ENCODE results near the gene TRAF7.
"Not testable (repeated sequence)": the region's sequence is repeated elsewhere in the genome, so short reads cannot be mapped to it uniquely, and the experiment has no call there.

Gene TRAF7

GRCh38 chr16:2117960-2118722, 37.4 kb upstream of the TRAF7 start:
- DNase-seq; in situ Hi-C loops (cut with HindIII; ENCODE audit: low pct_ligation_motif_present, low pct_unique_long_range_greater_than_20kb, low sequenced_read_pairs): not testable (repeated sequence)

DNA sequence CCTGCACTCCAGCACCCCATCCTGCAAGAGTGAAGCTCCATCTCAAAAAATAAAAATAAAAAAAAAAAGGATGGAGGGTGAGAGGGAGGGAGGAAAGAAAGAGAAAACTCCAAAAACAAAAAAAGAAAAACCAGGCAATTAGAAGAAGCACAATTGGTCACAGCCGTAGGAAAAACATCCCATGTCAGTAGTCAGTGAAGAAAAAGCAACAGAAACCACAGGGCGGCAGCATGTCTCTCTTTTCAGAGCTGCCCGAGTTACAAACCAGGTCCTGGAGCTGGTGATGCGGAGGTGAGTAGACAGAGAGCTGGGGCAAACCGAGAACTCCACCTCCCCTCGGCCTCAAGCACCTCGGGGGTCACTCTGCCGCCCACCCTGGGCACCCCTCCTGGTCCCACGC, 34.3 kb upstream of the TRAF7 start:
- DNase-seq: peak; percentile 42
- in situ Hi-C loops (cut with HindIII; ENCODE audit: low pct_ligation_motif_present, low pct_unique_long_range_greater_than_20kb, low sequenced_read_pairs): not testable (repeated sequence)

- in situ Hi-C loops (cut with HindIII; ENCODE audit: low pct_ligation_motif_present, low pct_unique_long_range_greater_than_20kb, low sequenced_read_pairs): no loop called here
- no peak for DNase-seq
These were observed 33.7 kb upstream of the TRAF7 start for GRCh38 chr16:2121853-2122252.

DNA sequence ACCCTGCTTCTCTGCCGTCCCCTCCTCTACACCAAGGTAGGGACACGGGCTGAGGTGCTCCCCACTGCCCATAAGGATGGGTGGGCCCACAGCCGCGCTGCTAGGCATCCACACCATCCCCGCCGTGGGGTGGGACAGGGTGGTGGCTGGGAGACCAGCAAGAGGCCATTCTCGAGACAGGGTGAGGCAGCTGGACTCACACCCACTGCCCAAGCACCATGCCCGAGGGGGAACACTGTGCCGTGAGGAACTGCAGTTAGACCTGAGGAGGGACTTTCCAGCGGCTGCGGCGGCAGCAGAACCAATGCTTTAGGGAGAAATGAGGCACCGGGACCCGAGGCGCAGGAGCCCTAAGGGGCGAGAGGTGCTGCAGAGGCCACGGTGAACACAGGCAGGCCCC, 33.2 kb upstream of the TRAF7 start:
- DNase-seq: no peak

GRCh38 chr16:2122934-2123683, 32.5 kb upstream of the TRAF7 start:
- in situ Hi-C loops (cut with HindIII; ENCODE audit: low pct_ligation_motif_present, low pct_unique_long_range_greater_than_20kb, low sequenced_read_pairs); DNase-seq: not testable (repeated sequence)

More for the DNA sequence above, 33.2 kb upstream of the TRAF7 start:
- in situ Hi-C loops (cut with HindIII; ENCODE audit: low pct_ligation_motif_present, low pct_unique_long_range_greater_than_20kb, low sequenced_read_pairs): no loop called here

DNA sequence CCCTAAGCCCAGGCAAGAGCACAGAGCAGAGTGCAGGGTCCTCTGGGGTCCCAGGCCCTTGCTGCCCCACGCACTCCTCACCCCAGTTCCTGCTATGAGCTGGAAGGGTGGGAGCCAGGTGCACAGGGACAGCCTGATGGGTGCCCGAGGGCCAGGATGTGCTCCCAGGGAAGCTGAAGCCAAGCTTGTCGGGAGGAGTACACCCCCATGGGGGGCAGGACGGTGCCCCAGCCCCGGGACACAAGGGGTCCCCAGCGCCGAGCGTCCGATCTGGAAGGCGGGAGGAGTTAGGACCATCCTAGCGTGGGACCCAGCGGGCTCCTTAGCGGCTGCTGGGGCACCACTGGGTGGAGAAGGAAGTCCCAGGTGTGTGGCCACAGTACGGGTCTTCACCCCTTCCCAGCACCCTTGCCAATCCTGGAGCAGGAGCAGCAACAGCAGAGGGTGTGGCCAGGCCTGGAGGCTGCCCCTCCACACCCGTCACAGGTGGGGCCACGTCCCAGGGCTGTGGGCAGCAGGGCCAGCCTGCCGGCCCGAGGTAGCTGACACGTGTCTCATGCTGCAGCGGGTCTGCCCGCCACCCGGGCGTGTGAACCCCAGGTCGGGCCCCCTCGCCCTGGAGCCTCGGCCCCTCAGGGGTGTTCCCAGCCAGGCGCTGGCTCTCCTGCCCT, 31.7 kb upstream of the TRAF7 start:
- in situ Hi-C loops (cut with HindIII; ENCODE audit: low pct_ligation_motif_present, low pct_unique_long_range_greater_than_20kb, low sequenced_read_pairs); DNase-seq: not testable (repeated sequence)

DNA sequence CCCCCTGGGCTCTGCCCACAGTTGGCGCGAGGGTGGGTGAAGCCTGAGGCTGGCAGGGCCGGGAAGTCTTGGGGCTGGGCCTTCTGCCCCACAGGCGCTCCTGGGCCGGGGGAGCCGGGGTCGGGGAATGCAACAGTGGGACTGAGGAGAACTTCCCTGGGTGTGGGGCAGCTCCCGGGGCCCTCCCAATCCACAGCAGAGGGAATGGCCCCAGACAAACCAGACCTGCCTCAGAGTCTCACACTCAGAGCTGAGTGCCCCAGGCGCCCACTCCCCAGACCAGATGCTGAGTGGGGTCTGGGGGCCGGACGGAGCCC, 31.2 kb upstream of the TRAF7 start:
- DNase-seq; in situ Hi-C loops (cut with HindIII; ENCODE audit: low pct_ligation_motif_present, low pct_unique_long_range_greater_than_20kb, low sequenced_read_pairs): not testable (repeated sequence)

DNA sequence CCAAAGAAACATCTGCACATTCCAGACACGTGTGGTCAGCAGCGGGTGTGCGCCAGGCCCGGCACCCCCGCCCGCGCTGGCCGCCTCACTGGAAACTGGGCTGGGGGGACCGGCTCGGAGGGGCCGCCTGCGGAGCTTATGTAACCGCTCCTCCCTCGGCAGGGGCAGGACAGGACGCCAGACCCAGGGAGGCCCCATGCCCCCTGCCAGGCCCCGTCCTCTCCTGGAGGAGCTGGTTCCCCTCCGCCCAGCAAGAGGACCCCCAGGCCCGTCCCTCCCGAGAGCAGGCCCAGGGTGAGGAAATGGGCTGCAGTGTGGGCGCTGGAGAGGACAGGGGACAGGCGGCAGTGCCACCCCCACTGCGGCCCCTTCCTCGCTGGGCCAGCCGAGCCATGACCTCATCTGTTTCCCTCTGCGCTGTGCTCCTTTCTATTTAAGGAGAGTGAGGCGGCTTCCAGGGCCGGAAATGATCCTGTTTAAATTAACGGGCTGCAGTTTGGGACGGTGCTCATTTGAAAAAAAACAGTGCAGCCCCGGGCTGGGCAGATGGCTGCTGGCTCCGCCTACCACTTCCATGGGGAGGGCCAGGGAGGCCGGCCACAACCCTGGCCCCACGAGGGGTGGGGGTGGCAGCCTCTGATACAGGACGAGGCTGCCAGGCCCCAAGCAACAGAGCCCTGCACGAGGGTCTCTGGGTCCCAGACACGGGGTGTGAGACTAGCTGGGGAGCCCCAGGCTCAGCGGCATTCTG, 30.7 kb upstream of the TRAF7 start:
- DNase-seq; in situ Hi-C loops (cut with HindIII; ENCODE audit: low pct_ligation_motif_present, low pct_unique_long_range_greater_than_20kb, low sequenced_read_pairs): not testable (repeated sequence)

DNA sequence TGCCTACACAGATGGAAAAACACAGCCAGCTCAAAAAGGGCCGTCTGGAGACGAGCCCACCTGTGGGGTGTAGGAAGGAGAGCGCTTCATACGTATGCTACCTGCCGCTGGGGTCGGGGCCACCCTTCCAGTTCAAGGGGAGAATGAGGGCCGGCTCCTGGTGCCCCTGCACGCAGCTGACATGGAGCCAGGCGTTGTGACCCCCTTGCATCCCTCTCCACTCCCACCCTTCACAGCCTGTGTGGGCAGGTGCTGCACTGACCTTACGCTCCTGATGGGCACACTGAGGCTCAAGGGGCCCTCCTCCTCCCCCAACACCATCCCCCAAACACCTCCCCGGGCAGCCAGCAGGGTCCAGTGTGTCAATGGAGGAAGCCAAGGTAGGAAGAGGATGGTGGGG, 30.0 kb upstream of the TRAF7 start:
- in situ Hi-C loops (cut with HindIII; ENCODE audit: low pct_ligation_motif_present, low pct_unique_long_range_greater_than_20kb, low sequenced_read_pairs): not testable (repeated sequence)

GRCh38 chr16:2126161-2126743, 29.3 kb upstream of the TRAF7 start:
- DNase-seq; in situ Hi-C loops (cut with HindIII; ENCODE audit: low pct_ligation_motif_present, low pct_unique_long_range_greater_than_20kb, low sequenced_read_pairs): not testable (repeated sequence)

More for the DNA sequence above, 30.0 kb upstream of the TRAF7 start:
- DNase-seq: not testable (repeated sequence)

GRCh38 chr16:2126928-2127556, 28.5 kb upstream of the TRAF7 start:
- in situ Hi-C loops (cut with HindIII; ENCODE audit: low pct_ligation_motif_present, low pct_unique_long_range_greater_than_20kb, low sequenced_read_pairs); DNase-seq: not testable (repeated sequence)

- in situ Hi-C loops (cut with HindIII; ENCODE audit: low pct_ligation_motif_present, low pct_unique_long_range_greater_than_20kb, low sequenced_read_pairs): not testable (repeated sequence)
- peak; percentile 49 for DNase-seq
These were observed 27.8 kb upstream of the TRAF7 start for GRCh38 chr16:2127630-2128280.

DNA sequence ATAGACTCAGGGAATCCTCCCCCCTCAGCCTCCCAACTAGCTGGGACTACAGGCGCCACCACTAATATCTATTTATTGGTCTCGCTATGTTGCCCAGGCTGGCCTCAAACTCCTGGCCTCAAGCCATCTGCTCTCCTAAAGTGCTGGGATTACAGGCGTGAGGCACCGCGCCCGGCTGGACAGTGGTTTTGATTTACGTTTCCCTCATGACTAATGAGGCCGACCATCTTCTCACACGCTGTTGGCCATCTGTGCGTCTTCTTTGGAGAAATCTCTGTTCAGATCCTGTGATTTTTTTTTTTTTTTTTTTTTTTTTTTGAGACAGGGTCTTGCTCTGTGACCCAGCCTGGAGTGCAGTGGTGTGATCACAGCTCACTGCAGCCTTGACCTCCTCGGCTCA, 26.3 kb upstream of the TRAF7 start:
- in situ Hi-C loops (cut with HindIII; ENCODE audit: low pct_ligation_motif_present, low pct_unique_long_range_greater_than_20kb, low sequenced_read_pairs); DNase-seq: not testable (repeated sequence)

DNA sequence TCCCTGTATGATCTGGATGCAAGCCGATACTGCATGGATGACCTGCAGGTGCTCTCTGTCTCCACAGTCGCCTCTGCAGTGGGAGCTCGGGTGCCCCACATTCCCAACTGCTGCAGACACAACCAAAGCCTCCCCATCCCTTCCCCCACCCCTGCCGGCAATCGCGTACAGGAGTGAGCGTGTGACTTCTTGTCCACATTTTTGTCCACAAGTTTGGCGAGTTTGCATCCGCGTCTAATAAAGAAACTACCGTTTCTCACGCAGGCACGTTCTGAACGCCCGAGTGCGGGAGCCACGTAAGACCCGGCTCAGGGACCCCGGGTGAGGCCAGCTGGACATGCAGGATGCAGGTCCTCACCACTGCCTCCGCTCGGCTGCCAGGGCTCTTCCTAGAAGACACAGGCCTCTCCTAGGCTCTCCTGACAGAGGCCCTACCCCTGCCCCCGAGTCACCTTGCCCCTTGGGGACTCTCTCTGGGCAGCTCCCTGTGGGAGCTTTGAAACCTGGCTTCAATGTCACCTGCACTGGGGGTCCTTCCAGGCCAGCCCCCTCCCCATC, 25.6 kb upstream of the TRAF7 start:
- DNase-seq; in situ Hi-C loops (cut with HindIII; ENCODE audit: low pct_ligation_motif_present, low pct_unique_long_range_greater_than_20kb, low sequenced_read_pairs): not testable (repeated sequence)

- in situ Hi-C loops (cut with HindIII; ENCODE audit: low pct_ligation_motif_present, low pct_unique_long_range_greater_than_20kb, low sequenced_read_pairs); DNase-seq: not testable (repeated sequence)
These were observed 21.8 kb upstream of the TRAF7 start for GRCh38 chr16:2133797-2134196.

GRCh38 chr16:2135071-2135470, 20.5 kb upstream of the TRAF7 start:
- in situ Hi-C loops (cut with HindIII; ENCODE audit: low pct_ligation_motif_present, low pct_unique_long_range_greater_than_20kb, low sequenced_read_pairs); DNase-seq: not testable (repeated sequence)
